ENCODE results near the gene EGFL7. TPM values are rescaled to one million over a fixed set of nuclear protein-coding genes. Genes with fewer than 3 reads are reported as not detected.

The EGFL7 gene
- total and polyA plus RNA-seq, 2 of the 13 experiments (the other 11 are each of a cell fraction or from before 2014, with no cell fraction given), result 0.20 to 5.1 TPM

DNA sequence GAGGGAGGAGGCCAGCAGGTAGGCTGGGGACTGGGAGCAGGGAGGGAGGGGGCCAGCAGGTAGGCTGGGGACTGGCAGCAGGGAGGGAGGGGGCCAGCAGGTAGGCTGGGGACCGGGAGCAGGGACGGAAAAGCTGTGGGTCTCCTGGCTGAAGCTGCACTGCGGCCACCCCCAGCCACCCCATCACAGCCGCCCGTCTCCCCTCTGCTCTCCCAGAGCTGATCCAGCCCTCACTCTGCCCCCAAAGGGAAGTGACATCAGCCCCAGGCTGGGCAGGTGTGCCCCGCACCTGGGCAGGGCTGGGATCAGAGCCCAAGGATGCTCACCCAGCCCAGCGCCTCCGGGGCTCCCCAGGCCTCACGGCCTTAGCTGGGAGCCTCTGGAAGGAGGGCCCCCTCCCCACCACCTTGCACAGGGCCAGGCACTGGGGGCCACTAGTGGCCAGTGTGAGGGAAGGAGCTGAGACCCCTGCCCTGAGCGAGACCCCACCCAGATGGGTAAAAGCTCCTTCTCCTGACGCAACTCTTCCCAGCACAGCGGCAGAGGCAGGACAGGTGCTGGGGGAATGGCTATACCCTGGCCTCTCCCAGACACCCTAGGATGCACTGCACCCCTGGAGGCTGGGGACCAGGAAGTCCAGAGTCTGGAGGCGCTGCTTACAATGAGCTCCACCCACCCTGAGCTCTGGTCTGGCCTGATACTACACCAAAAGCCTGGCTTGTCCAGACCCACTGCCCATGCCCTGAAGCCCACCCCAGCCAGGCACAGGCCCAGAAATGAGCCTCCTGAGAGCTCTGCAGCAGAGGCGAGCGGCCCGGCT is 13.0 kb downstream of the EGFL7 start (continued):
- TF ChIP-seq, protein P1, sequence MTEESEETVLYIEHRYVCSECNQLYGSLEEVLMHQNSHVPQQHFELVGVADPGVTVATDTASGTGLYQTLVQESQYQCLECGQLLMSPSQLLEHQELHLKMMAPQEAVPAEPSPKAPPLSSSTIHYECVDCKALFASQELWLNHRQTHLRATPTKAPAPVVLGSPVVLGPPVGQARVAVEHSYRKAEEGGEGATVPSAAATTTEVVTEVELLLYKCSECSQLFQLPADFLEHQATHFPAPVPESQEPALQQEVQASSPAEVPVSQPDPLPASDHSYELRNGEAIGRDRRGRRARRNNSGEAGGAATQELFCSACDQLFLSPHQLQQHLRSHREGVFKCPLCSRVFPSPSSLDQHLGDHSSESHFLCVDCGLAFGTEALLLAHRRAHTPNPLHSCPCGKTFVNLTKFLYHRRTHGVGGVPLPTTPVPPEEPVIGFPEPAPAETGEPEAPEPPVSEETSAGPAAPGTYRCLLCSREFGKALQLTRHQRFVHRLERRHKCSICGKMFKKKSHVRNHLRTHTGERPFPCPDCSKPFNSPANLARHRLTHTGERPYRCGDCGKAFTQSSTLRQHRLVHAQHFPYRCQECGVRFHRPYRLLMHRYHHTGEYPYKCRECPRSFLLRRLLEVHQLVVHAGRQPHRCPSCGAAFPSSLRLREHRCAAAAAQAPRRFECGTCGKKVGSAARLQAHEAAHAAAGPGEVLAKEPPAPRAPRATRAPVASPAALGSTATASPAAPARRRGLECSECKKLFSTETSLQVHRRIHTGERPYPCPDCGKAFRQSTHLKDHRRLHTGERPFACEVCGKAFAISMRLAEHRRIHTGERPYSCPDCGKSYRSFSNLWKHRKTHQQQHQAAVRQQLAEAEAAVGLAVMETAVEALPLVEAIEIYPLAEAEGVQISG (CRISPR knock-in tag; IDR thresholded peaks at IDR 0.05), result no peak
- TF ChIP-seq NCOA5 (CRISPR knock-in tag; IDR thresholded peaks at IDR 0.05) (no peak), TARDBP (CRISPR knock-in tag; IDR thresholded peaks at IDR 0.05) (no peak), NR2F6 (IDR thresholded peaks at IDR 0.05) (no peak), NR2F6 (CRISPR knock-in tag; IDR thresholded peaks at IDR 0.05) (no peak), ZEB1 (IDR thresholded peaks at IDR 0.05; ENCODE audit: insufficient replicate concordance, low read depth) (peak; percentile 88), TMF1 (CRISPR knock-in tag; IDR thresholded peaks at IDR 0.05; ENCODE audit: low read depth) (no peak), ARHGAP35 (CRISPR knock-in tag; IDR thresholded peaks at IDR 0.05; ENCODE audit: borderline replicate concordance) (no peak), GPN1 (CRISPR knock-in tag; IDR thresholded peaks at IDR 0.05; ENCODE audit: borderline replicate concordance) (no peak), SALL2 (CRISPR knock-in tag; IDR thresholded peaks at IDR 0.05) (no peak), ZNF12 (CRISPR knock-in tag; IDR thresholded peaks at IDR 0.05) (no peak)
- TF ChIP-seq, protein P2, sequence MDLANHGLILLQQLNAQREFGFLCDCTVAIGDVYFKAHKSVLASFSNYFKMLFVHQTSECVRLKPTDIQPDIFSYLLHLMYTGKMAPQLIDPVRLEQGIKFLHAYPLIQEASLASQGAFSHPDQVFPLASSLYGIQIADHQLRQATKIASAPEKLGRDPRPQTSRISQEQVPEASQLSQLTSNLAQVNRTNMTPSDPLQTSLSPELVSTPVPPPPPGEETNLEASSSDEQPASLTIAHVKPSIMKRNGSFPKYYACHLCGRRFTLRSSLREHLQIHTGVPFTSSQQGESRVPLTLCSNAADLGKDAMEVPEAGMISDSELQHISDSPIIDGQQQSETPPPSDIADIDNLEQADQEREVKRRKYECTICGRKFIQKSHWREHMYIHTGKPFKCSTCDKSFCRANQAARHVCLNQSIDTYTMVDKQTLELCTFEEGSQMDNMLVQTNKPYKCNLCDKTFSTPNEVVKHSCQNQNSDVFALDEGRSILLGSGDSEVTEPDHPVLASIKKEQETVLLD (CRISPR knock-in tag; IDR thresholded peaks at IDR 0.05; ENCODE audit: low read depth), result no peak
- TF ChIP-seq, protein P3, sequence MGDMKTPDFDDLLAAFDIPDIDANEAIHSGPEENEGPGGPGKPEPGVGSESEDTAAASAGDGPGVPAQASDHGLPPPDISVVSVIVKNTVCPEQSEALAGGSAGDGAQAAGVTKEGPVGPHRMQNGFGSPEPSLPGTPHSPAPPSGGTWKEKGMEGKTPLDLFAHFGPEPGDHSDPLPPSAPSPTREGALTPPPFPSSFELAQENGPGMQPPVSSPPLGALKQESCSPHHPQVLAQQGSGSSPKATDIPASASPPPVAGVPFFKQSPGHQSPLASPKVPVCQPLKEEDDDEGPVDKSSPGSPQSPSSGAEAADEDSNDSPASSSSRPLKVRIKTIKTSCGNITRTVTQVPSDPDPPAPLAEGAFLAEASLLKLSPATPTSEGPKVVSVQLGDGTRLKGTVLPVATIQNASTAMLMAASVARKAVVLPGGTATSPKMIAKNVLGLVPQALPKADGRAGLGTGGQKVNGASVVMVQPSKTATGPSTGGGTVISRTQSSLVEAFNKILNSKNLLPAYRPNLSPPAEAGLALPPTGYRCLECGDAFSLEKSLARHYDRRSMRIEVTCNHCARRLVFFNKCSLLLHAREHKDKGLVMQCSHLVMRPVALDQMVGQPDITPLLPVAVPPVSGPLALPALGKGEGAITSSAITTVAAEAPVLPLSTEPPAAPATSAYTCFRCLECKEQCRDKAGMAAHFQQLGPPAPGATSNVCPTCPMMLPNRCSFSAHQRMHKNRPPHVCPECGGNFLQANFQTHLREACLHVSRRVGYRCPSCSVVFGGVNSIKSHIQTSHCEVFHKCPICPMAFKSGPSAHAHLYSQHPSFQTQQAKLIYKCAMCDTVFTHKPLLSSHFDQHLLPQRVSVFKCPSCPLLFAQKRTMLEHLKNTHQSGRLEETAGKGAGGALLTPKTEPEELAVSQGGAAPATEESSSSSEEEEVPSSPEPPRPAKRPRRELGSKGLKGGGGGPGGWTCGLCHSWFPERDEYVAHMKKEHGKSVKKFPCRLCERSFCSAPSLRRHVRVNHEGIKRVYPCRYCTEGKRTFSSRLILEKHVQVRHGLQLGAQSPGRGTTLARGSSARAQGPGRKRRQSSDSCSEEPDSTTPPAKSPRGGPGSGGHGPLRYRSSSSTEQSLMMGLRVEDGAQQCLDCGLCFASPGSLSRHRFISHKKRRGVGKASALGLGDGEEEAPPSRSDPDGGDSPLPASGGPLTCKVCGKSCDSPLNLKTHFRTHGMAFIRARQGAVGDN (CRISPR knock-in tag; IDR thresholded peaks at IDR 0.05), result peak; percentile 16; the same call in 1 of the 2 replicates
- TF ChIP-seq, protein P4, sequence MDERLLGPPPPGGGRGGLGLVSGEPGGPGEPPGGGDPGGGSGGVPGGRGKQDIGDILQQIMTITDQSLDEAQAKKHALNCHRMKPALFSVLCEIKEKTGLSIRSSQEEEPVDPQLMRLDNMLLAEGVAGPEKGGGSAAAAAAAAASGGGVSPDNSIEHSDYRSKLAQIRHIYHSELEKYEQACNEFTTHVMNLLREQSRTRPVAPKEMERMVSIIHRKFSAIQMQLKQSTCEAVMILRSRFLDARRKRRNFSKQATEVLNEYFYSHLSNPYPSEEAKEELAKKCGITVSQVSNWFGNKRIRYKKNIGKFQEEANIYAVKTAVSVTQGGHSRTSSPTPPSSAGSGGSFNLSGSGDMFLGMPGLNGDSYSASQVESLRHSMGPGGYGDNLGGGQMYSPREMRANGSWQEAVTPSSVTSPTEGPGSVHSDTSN (CRISPR knock-in tag; IDR thresholded peaks at IDR 0.05), result no peak

Measured in HepG2 (cell line).